ENCODE results near the gene SUSD3.

Gene SUSD3

DNA sequence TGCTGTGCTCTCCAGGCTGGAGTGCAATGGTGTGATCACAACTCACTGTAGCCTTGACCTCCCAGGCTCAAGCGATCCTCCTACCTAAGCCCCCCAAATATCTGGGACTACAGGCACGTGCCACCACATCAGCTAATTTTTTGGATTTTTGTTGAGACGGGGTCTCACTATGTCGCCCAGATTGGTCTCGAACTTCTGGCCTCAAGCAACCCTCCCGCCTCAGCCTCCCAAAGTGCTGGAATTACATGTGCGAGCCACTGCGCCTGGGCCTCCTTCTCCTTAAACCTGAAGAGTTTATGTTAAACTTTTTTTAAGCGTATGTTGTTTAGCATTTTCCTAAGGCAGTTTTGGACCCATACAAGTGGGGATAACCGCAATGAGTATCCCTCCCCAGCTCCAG, 30.8 kb upstream of the SUSD3 start:
- no peak for DNase-seq (ENCODE audit: low read depth, low spot score)
- H3K4me3 ChIP-seq (ENCODE audit: low read depth, low read length), result no peak overlapping the region
- TF ChIP-seq, protein P1, sequence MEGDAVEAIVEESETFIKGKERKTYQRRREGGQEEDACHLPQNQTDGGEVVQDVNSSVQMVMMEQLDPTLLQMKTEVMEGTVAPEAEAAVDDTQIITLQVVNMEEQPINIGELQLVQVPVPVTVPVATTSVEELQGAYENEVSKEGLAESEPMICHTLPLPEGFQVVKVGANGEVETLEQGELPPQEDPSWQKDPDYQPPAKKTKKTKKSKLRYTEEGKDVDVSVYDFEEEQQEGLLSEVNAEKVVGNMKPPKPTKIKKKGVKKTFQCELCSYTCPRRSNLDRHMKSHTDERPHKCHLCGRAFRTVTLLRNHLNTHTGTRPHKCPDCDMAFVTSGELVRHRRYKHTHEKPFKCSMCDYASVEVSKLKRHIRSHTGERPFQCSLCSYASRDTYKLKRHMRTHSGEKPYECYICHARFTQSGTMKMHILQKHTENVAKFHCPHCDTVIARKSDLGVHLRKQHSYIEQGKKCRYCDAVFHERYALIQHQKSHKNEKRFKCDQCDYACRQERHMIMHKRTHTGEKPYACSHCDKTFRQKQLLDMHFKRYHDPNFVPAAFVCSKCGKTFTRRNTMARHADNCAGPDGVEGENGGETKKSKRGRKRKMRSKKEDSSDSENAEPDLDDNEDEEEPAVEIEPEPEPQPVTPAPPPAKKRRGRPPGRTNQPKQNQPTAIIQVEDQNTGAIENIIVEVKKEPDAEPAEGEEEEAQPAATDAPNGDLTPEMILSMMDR (IDR thresholded peaks at IDR 0.05; ENCODE audit: insufficient read depth, low read length, missing control alignments), result no peak
- POLR2A ChIA-PET, result no interaction called here
- CTCF ChIA-PET, result no interaction called here

- CTCF ChIA-PET, result no interaction called here
- TF ChIP-seq, protein P1 (IDR thresholded peaks at IDR 0.05; ENCODE audit: insufficient read depth, low read length, missing control alignments), result no peak
- no peak overlapping the region for H3K4me3 ChIP-seq (ENCODE audit: low read depth, low read length)
- POLR2A ChIA-PET, result no interaction called here
- DNase-seq (ENCODE audit: low read depth, low spot score), result no peak
Measured at GRCh38 chr9:93028448-93029006, 30.0 kb upstream of the SUSD3 start.

GRCh38 chr9:93030642-93031628, 27.6 kb upstream of the SUSD3 start:
- H3K4me3 ChIP-seq (ENCODE audit: low read depth, low read length), result no peak overlapping the region
- CTCF ChIA-PET, result no interaction called here
- no peak for DNase-seq (ENCODE audit: low read depth, low spot score)
- TF ChIP-seq, protein P1 (IDR thresholded peaks at IDR 0.05; ENCODE audit: insufficient read depth, low read length, missing control alignments), result no peak
- POLR2A ChIA-PET, result no interaction called here

DNA sequence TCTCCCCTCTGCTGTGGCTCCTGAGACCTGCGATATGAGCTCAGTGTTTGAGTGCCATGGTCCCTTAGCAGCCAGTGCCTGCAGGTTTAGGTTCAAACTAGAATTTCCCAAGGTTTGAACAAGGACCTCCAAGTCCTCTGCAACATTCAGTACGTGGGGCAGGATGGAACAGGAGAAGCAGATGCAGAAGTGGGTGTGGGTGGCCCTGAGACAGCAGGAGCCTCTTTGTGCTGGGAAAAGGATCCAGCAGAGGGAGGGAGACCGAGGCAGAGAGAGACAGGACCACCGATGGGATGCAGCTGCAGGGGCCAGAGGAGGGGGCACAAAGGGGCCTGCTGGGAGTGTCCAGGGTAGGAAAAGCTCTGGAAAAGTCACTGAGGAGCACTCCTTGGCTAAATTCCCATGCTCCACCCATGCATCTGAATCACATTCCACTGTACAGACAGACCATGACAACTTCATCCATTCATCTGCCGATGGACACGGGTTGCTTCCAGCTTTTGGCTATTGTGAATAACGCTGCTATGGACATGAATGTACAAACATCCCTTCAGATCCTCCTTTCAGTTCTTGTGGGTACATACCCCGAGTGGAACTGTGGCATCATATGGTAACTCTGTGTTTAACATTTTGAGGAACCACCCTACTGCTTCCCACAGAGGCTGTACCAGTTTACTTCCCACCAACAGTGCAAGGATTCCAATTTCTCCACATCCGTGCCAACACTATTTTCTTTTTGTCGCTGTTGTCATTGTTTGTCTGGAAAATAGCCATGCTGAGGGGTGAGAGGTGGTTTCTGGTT, 26.7 kb upstream of the SUSD3 start:
- DNase-seq (ENCODE audit: low read depth, low spot score), result no peak
- POLR2A ChIA-PET, result no interaction called here
- CTCF ChIA-PET, result no interaction called here
- TF ChIP-seq, protein P1 (IDR thresholded peaks at IDR 0.05; ENCODE audit: insufficient read depth, low read length, missing control alignments), result no peak
- no peak overlapping the region for H3K4me3 ChIP-seq (ENCODE audit: low read depth, low read length)

DNA sequence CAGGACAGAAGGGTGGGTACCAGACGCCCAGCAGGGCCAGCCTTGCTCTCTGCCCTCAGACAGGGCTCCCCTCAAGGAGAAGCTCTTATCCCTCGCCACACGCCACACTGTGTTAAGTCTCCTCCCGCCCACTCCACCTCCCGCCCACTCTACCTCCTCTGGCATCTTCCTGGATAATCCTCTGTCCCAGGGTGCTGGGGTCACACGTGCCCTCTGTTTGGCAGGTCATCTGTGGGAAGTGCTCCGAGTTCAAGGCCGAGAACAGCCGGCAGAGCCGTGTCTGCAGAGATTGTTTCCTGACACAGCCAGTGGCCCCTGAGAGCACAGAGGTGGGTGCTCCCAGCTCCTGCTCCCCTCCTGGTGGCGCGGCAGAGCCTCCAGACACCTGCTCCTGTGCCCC, 26.0 kb upstream of the SUSD3 start:
- no peak overlapping the region for H3K4me3 ChIP-seq (ENCODE audit: low read depth, low read length)
- TF ChIP-seq, protein P1 (IDR thresholded peaks at IDR 0.05; ENCODE audit: insufficient read depth, low read length, missing control alignments), result no peak
- ChIA-PET POLR2A (no interaction called here), CTCF (no interaction called here)
- DNase-seq (ENCODE audit: low read depth, low spot score), result no peak

GRCh38 chr9:93033531-93033930, 25.0 kb upstream of the SUSD3 start:
- DNase-seq (ENCODE audit: low read depth, low spot score), result no peak
- TF ChIP-seq, protein P1 (IDR thresholded peaks at IDR 0.05; ENCODE audit: insufficient read depth, low read length, missing control alignments), result no peak
- H3K4me3 ChIP-seq (ENCODE audit: low read depth, low read length), result no peak overlapping the region
- ChIA-PET POLR2A (no interaction called here), CTCF (no interaction called here)

All from AG04449 (cell line).